PC-9 (cell line): ENCODE results near the gene CPSF4. TPM values are rescaled to one million over a fixed set of nuclear protein-coding genes. Genes with fewer than 3 reads are reported as not detected.

Source experiments
- BruUV-seq: library from RNA; stranded (reverse); fragments of 400-500 nt; replicated peaks from 2 replicates; lab custom pipeline; 2021; lab: Mats Ljungman, UMichigan
- CTCF ChIA-PET: fragments of 300-600 bp; sonication (Branson Sonifier 250); formaldehyde crosslinking; loops from one replicate; lab custom pipeline; 2022; ENCODE audit warnings: antibody characterized with exemption; lab: Charles Lee
- POLR2A ChIA-PET: fragments of 300-600 bp; sonication (Branson Sonifier 250); formaldehyde crosslinking; loops from one replicate; lab custom pipeline; 2022; ENCODE audit warnings: antibody characterized with exemption; ENCODE audit not compliant: unreplicated experiment; lab: Charles Lee
- DNase-seq, 2 experiments: peaks; one replicate each; pipeline versions ENCODE4 v3.0.0 to v3.0.0-alpha.2; 2015 to 2022; ENCODE audit warnings: mixed read lengths in 1 of 2
- H2AFZ ChIP-seq: fragments of 200-600 bp; sonication (generic); 2 replicates; pipeline ENCODE4 v1.8.1; 2017; ENCODE audit warnings: antibody characterized with exemption
- H3F3A ChIP-seq: fragments of 200-600 bp; sonication (generic); 2 replicates; pipeline ENCODE4 v1.8.1; 2017; ENCODE audit warnings: antibody characterized with exemption, mild to moderate bottlenecking, low read depth; ENCODE audit not compliant: insufficient read depth
- H3K27ac ChIP-seq: fragments of 200-600 bp; sonication (generic); 2 replicates; pipeline ENCODE4 v1.6.1; 2016; ENCODE audit warnings: mixed run types
- H3K27me3 ChIP-seq: fragments of 200-600 bp; sonication (generic); 2 replicates; pipeline ENCODE4 v1.6.1; 2016; ENCODE audit warnings: low read depth, mixed run types; ENCODE audit not compliant: insufficient read depth
- H3K36me3 ChIP-seq: fragments of 200-600 bp; sonication (generic); 2 replicates; pipeline ENCODE4 v1.6.1; 2016; ENCODE audit warnings: low read depth, mixed run types
- H3K4me1 ChIP-seq: fragments of 200-600 bp; sonication (generic); replicated peaks from 2 replicates; pipeline ENCODE4 v1.6.1; 2016; ENCODE audit warnings: mixed run types; ENCODE audit not compliant: insufficient read depth
- H3K4me2 ChIP-seq: fragments of 200-600 bp; sonication (generic); 2 replicates; pipeline ENCODE4 v1.6.1; 2017; ENCODE audit warnings: mixed run types
- H3K4me3 ChIP-seq: fragments of 200-600 bp; sonication (generic); 2 replicates; pipeline ENCODE4 v1.6.1; 2016; ENCODE audit warnings: mixed run types
- H3K79me2 ChIP-seq: fragments of 200-600 bp; sonication (generic); 2 replicates; pipeline ENCODE4 v1.6.1; 2017; ENCODE audit warnings: low read depth, mixed run types
- H3K9me2 ChIP-seq: fragments of 200-600 bp; sonication (generic); 2 replicates; pipeline ENCODE4 v1.8.1; 2017; ENCODE audit warnings: mild to moderate bottlenecking; ENCODE audit not compliant: insufficient read depth
- H3K9me3 ChIP-seq: fragments of 200-600 bp; sonication (generic); 2 replicates; pipeline ENCODE4 v1.8.1; 2016; ENCODE audit warnings: low read depth; ENCODE audit not compliant: insufficient read depth
- H4K20me1 ChIP-seq: fragments of 200-600 bp; sonication (generic); 2 replicates; pipeline ENCODE4 v1.8.1; 2017; ENCODE audit not compliant: insufficient read depth
- EZH2 ChIP-seq: fragments of 200-600 bp; sonication (generic); IDR thresholded peaks from 2 replicates; pipeline ENCODE4 v1.8.0; 2017; ENCODE audit warnings: antibody characterized with exemption, low read depth
- intact Hi-C: fragments of 100-400 bp; cut with micrococcal nuclease; formaldehyde crosslinking; loops from one replicate; pipeline ENCODE4 v1.10.0; 2022; ENCODE audit not compliant: unreplicated experiment
- total RNA-seq: library from RNA; stranded (reverse); gene quantifications from 2 replicates; pipeline ENCODE4 v1.2.3, GENCODE V29; 2021
- TF ChIP-seq, protein P1 (sequence below): fragments of 200-600 bp; sonication (generic); conservative IDR thresholded peaks from 2 replicates; pipeline ENCODE4 v1.6.1; 2017; ENCODE audit warnings: mixed run types, antibody characterized with exemption, mild to moderate bottlenecking, moderate library complexity

Gene CPSF4
- total RNA-seq, 1 experiment from 2014 or later = 69.0 TPM

DNA sequence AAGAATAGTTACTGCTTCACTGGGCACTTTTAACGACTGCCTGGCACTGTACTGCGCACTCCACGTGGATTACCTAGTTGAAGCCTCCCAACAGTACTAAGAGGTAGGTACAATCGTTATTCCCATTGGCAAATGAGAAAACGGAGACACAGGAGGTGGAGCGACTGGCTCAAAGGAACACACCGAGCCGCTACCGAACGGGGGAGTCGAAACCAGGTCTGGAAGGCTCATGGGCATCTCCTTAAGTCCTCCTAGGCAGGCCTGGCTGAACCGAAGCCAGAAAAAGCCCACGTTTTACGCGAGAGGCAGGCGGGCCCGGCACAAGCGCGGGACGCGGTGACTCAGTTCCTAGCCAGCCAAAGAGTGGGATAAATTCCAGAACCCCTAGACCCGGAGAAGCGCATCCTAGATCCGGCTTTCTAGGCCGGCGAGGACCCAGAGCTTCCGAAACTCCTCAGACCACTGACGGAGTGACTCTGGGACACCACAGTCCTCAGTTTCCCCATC is 30.8 kb upstream of the CPSF4 start:
- Histone ChIP-seq H4K20me1 (peaks cover 52% of the 10 kb centered on the region), H2AFZ (peak overlapping the region; percentile 89)
- POLR2A ChIA-PET = interaction anchor here (0.6 kb wide), 1 partner anchor 29 kb away, joined by 3 read pairs; no protein-coding TSS in a partner anchor

DNA sequence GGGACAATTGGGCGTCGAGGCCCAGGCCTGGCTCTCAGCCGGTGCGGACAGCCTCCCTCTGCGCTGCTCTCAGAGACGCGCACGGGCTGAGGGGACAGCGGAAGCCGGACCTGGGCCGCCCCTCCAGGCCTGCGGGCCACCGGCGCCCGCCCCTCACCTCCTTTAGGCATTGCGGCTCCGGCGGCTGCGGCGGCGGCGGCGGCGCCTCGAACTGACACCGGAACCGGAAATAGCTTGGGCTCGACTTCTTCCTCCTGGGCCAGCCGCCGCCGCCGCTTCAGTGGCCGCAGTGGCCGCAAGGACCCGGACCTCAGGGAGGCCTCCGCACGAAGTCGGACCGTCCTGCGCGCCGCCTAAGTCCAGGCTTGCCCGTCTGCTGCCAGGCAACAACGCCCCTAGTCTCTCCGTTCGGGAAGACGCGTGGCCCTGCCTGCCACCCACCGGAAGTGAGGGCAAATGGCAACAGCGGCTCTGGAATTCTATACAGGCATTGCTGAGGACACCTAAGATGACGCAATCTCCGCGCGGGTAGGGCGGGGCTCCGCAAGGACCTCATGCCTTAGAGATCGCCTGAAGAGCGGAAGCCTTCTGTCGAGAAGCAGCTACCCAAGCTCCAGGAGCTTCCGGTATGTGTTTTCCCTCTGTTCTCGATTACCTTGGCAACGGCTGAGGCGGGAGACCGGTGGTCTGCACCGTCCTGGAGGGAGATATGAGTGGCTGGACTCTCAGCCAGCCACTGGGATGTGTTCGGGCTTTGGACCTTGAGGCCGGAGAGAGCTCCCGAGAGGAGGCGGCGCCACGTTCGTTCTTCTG is 30.2 kb upstream of the CPSF4 start, which contains the start of the genes BUD31 and PDAP1:
Gene BUD31, plus strand, starts transcription at position 591 of the 813 bp plus-strand sequence. CDS start 2,124 bp downstream, outside the sequence.
Gene PDAP1, minus strand, starts transcription at position 219 of the 813 bp plus-strand sequence. Its CDS starts 49 bp downstream, at position 170.
- peak within 1 kb of the TSS; percentile 99 for H3K4me3 ChIP-seq
- H3K27me3 ChIP-seq = no peaks in the 10 kb centered on the region
- ChIA-PET POLR2A (interaction anchor here (0.5 to 0.9 kb wide), 12 partner anchors 14 to 1009 kb away, joined by 3 to 24 read pairs (median 6); partner anchors contain the start of gene ZSCAN25), CTCF (interaction anchor here (0.6 kb wide), 1 partner anchor 1061 kb away, joined by 4 read pairs; no protein-coding TSS in a partner anchor)
- peaks cover 28% of the 10 kb centered on the region for H3F3A ChIP-seq
- H3K4me1 ChIP-seq = peaks cover 25% of the 10 kb centered on the region
- peak; percentile 85 to 95 for DNase-seq
- H2AFZ ChIP-seq = peak within 1 kb of the TSS; percentile 89
- H3K9me2 ChIP-seq = no peaks in the 10 kb centered on the region
- peaks cover 51% of the 10 kb centered on the region for H4K20me1 ChIP-seq
- TF ChIP-seq, protein P1, sequence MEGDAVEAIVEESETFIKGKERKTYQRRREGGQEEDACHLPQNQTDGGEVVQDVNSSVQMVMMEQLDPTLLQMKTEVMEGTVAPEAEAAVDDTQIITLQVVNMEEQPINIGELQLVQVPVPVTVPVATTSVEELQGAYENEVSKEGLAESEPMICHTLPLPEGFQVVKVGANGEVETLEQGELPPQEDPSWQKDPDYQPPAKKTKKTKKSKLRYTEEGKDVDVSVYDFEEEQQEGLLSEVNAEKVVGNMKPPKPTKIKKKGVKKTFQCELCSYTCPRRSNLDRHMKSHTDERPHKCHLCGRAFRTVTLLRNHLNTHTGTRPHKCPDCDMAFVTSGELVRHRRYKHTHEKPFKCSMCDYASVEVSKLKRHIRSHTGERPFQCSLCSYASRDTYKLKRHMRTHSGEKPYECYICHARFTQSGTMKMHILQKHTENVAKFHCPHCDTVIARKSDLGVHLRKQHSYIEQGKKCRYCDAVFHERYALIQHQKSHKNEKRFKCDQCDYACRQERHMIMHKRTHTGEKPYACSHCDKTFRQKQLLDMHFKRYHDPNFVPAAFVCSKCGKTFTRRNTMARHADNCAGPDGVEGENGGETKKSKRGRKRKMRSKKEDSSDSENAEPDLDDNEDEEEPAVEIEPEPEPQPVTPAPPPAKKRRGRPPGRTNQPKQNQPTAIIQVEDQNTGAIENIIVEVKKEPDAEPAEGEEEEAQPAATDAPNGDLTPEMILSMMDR = no peak
- no peak for TF ChIP-seq EZH2
- H3K27ac ChIP-seq = peak within 1 kb of the TSS; percentile 97
- H3K79me2 ChIP-seq = peaks cover 84% of the 10 kb centered on the region
- BruUV-seq = no TSS peak
- peak within 1 kb of the TSS; percentile 98 for H3K4me2 ChIP-seq
- H3K9me3 ChIP-seq = no peaks in the 10 kb centered on the region
- intact Hi-C loops = loop anchor here (1.0 to 2.0 kb wide), 4 partner anchors 30 to 64 kb away; partner anchors contain the start of genes ARPC1B, CPSF4, PTCD1 and ZNF789
- peaks cover 32% of the 10 kb centered on the region for H3K36me3 ChIP-seq

More for the DNA sequence above, 30.8 kb upstream of the CPSF4 start:
- H3K27me3 ChIP-seq = no peaks in the 10 kb centered on the region
- H3K9me3 ChIP-seq = no peaks in the 10 kb centered on the region
- peak overlapping the region; percentile 97 for H3K27ac ChIP-seq
- peaks cover 24% of the 10 kb centered on the region for H3F3A ChIP-seq
- peak overlapping the region; percentile 98 for H3K4me2 ChIP-seq
- TSS peak; percentile 50 for BruUV-seq
- CTCF ChIA-PET = interaction anchor here (0.5 kb wide), 1 partner anchor 66 kb away, joined by 6 read pairs; no protein-coding TSS in a partner anchor
- H3K9me2 ChIP-seq = no peaks in the 10 kb centered on the region
- peak overlapping the region; percentile 99 for H3K4me3 ChIP-seq
- intact Hi-C loops = loop anchor here (1.0 to 2.0 kb wide), 4 partner anchors 31 to 64 kb away; partner anchors contain the start of genes ARPC1B, CPSF4, PTCD1 and ZNF789
- TF ChIP-seq, protein P1 = no peak
- TF ChIP-seq EZH2 = no peak
- peak; percentile 38 to 43 for DNase-seq
- peaks cover 84% of the 10 kb centered on the region for H3K79me2 ChIP-seq
- peaks cover 25% of the 10 kb centered on the region for H3K4me1 ChIP-seq
- peaks cover 34% of the 10 kb centered on the region for H3K36me3 ChIP-seq

DNA sequence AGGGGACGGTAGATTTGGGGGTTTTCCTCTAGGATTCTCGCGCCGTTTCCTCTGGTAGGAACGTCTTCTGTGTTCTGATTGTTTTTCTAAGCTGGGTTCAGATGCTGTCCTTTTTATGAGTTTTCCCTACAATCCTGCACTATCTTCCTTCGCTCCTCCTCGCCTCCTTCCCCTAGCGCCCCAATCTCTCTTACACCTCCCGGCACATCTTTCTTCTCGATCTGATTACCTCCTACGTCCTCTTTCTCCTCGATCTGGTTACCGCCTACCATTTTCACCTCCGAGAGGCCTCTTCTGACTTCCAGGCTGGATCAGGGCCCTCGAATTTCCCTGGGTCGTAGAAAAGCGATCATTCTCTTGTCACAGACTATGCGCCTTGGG is 29.6 kb upstream of the CPSF4 start:
- peaks cover 45% of the 10 kb centered on the region for H4K20me1 ChIP-seq
- DNase-seq = no peak
- H3K27me3 ChIP-seq = no peaks in the 10 kb centered on the region
- TSS peak; percentile 47 for BruUV-seq
- H3K36me3 ChIP-seq = peaks cover 34% of the 10 kb centered on the region
- H3K4me2 ChIP-seq = peak overlapping the region; percentile 98
- H3K4me1 ChIP-seq = peaks cover 25% of the 10 kb centered on the region
- no peaks in the 10 kb centered on the region for H3K9me3 ChIP-seq
- TF ChIP-seq, protein P1 = no peak
- no peak for TF ChIP-seq EZH2
- peaks cover 28% of the 10 kb centered on the region for H3F3A ChIP-seq
- H3K9me2 ChIP-seq = no peaks in the 10 kb centered on the region
- H3K4me3 ChIP-seq = peak overlapping the region; percentile 99
- intact Hi-C loops = loop anchor here (2.0 kb wide), 3 partner anchors 30 to 44 kb away; partner anchors contain the start of genes ARPC1B, CPSF4 and PTCD1
- H2AFZ ChIP-seq = peak overlapping the region; percentile 89
- CTCF ChIA-PET = interaction anchor here (0.6 kb wide), 1 partner anchor 1060 kb away, joined by 4 read pairs; no protein-coding TSS in a partner anchor
- POLR2A ChIA-PET = interaction anchor here (0.5 to 0.9 kb wide), 6 partner anchors 72 to 1010 kb away, joined by 3 to 10 read pairs (median 7); partner anchors contain the start of gene ZSCAN25
- peaks cover 78% of the 10 kb centered on the region for H3K79me2 ChIP-seq
- H3K27ac ChIP-seq = peak overlapping the region; percentile 97
